IMR-90 (cell line): ENCODE data around the gene WASF3. TPM values are rescaled to one million over a fixed set of nuclear protein-coding genes. Genes with fewer than 3 reads are reported as not detected.

ENCODE experiments used
- ATAC-seq: fragments of 200-7000 bp; cut with Tn5 transposase; 2 replicates; pipeline ENCODE4 v1.9.1; 2020; ENCODE audit warnings: low read depth, mild to moderate bottlenecking, moderate library complexity
- BruUV-seq: library from RNA; stranded (reverse); fragments of 400-500 nt; replicated peaks from 2 replicates; lab custom pipeline; 2021; lab: Mats Ljungman, UMichigan
- CTCF ChIA-PET: fragments of 300-600 bp; formaldehyde crosslinking; extraction: SDS; loops from one replicate; lab custom pipeline; 2021; ENCODE audit warnings: antibody characterized with exemption; lab: Yijun Ruan, JAX
- POLR2A ChIA-PET: fragments of 300-600 bp; sonication (Branson Sonifier 250); formaldehyde crosslinking; loops from one replicate; lab custom pipeline; 2022; ENCODE audit warnings: antibody characterized with exemption; ENCODE audit not compliant: unreplicated experiment; lab: Charles Lee
- DNase-seq: peaks from one replicate; pipeline ENCODE4 v3.0.0; 2013
- H2AFZ ChIP-seq: replicated peaks from 2 replicates; pipeline ENCODE3; 2013; ENCODE audit warnings: low read length, mild to moderate bottlenecking; ENCODE audit not compliant: poor library complexity
- H2AK5ac ChIP-seq: 2 replicates; pipeline ENCODE4 v1.6.1; 2013; ENCODE audit warnings: low read depth, low read length, inconsistent platforms
- H2AK9ac ChIP-seq: replicated peaks from 2 replicates; pipeline ENCODE3; 2013; ENCODE audit warnings: mild to moderate bottlenecking, low read depth, low read length, moderate library complexity; ENCODE audit not compliant: poor library complexity
- H2BK120ac ChIP-seq: 2 replicates; pipeline ENCODE4 v1.6.1; 2013; ENCODE audit warnings: low read depth, low read length, inconsistent platforms
- H2BK15ac ChIP-seq: 3 replicates; pipeline ENCODE4 v1.6.1; 2013; ENCODE audit warnings: low read depth, low read length, inconsistent platforms
- H2BK20ac ChIP-seq: 2 replicates; pipeline ENCODE4 v1.6.1; 2013; ENCODE audit warnings: low read depth, mild to moderate bottlenecking, inconsistent platforms, low read length, moderate library complexity
- H2BK5ac ChIP-seq: 2 replicates; pipeline ENCODE4 v1.6.1; 2013; ENCODE audit warnings: mild to moderate bottlenecking, low read depth, low read length, inconsistent platforms; ENCODE audit not compliant: poor library complexity, severe bottlenecking
- H3K14ac ChIP-seq: replicated peaks from 2 replicates; pipeline ENCODE4 v1.6.1; 2013; ENCODE audit warnings: low read depth, low read length, inconsistent platforms
- H3K18ac ChIP-seq: 2 replicates; pipeline ENCODE4 v1.6.1; 2013; ENCODE audit warnings: low read depth, low read length, control low read depth
- H3K23ac ChIP-seq: 2 replicates; pipeline ENCODE4 v1.6.1; 2013; ENCODE audit warnings: low read depth, low read length, inconsistent platforms
- H3K27ac ChIP-seq: 2 replicates; pipeline ENCODE4 v1.5.1; 2013; ENCODE audit warnings: mild to moderate bottlenecking, control low read depth, low read length; ENCODE audit not compliant: insufficient read depth
- H3K27me3 ChIP-seq: 2 replicates; pipeline ENCODE4 v1.6.1; 2013; ENCODE audit warnings: low read length; ENCODE audit not compliant: control insufficient read depth, insufficient read depth
- H3K36me3 ChIP-seq: 2 replicates; pipeline ENCODE4 v1.6.1; 2013; ENCODE audit warnings: low read length, mixed read lengths; ENCODE audit not compliant: control insufficient read depth, insufficient read depth
- H3K4ac ChIP-seq: 2 replicates; pipeline ENCODE4 v1.6.1; 2013; ENCODE audit warnings: low read depth, low read length, inconsistent platforms
- H3K4me1 ChIP-seq: 2 replicates; pipeline ENCODE4 v1.6.1; 2013; ENCODE audit warnings: low read length, mixed read lengths; ENCODE audit not compliant: control insufficient read depth, insufficient read depth
- H3K4me2 ChIP-seq: 2 replicates; pipeline ENCODE4 v1.6.1; 2013; ENCODE audit warnings: low read depth, mild to moderate bottlenecking, control low read depth, low read length, moderate library complexity
- H3K4me3 ChIP-seq: 2 replicates; pipeline ENCODE4 v1.5.1; 2013; ENCODE audit warnings: low read depth, mild to moderate bottlenecking, control low read depth, low read length, moderate library complexity; ENCODE audit not compliant: insufficient read depth
- H3K56ac ChIP-seq: 2 replicates; pipeline ENCODE4 v1.6.1; 2013; ENCODE audit warnings: low read length, inconsistent platforms; ENCODE audit not compliant: insufficient read depth; ENCODE audit errors: extremely low read depth
- H3K79me1 ChIP-seq, 2 experiments: 2 replicates each; pipeline ENCODE4 v1.6.1; 2013; ENCODE audit warnings: low read length in 2 of 2, inconsistent platforms in 1 of 2, low read depth in 1 of 2
- H3K9ac ChIP-seq: 2 replicates; pipeline ENCODE4 v1.6.1; 2013; ENCODE audit warnings: low read depth, low read length, control low read depth
- H3K9me1 ChIP-seq: 2 replicates; pipeline ENCODE4 v1.6.1; 2013; ENCODE audit warnings: low read length, inconsistent platforms; ENCODE audit not compliant: insufficient read depth
- H3K9me3 ChIP-seq: 2 replicates; pipeline ENCODE4 v1.6.1; 2013; ENCODE audit warnings: low read length; ENCODE audit not compliant: control insufficient read depth, insufficient read depth
- H4K20me1 ChIP-seq: 2 replicates; pipeline ENCODE4 v1.6.1; 2013; ENCODE audit warnings: low read length, inconsistent platforms; ENCODE audit not compliant: insufficient read depth
- H4K5ac ChIP-seq: 2 replicates; pipeline ENCODE4 v1.6.1; 2013; ENCODE audit warnings: mild to moderate bottlenecking, low read depth, low read length, control low read depth
- H4K8ac ChIP-seq, 2 experiments: 2 replicates each; pipeline ENCODE4 v1.6.1; 2013; ENCODE audit warnings: low read depth in 2 of 2, low read length in 2 of 2, control low read depth in 1 of 2, inconsistent platforms in 1 of 2
- H4K91ac ChIP-seq: 2 replicates; pipeline ENCODE4 v1.6.1; 2013; ENCODE audit warnings: low read depth, low read length, inconsistent platforms; ENCODE audit not compliant: insufficient read depth
- CHD1 ChIP-seq: IDR thresholded peaks from 2 replicates; pipeline ENCODE4 v1.6.1; 2012; ENCODE audit warnings: low read depth, low read length, improper control_type of control experiment
- MAZ ChIP-seq: IDR thresholded peaks from 2 replicates; pipeline ENCODE4 v1.6.1; 2012; ENCODE audit warnings: low read depth, mild to moderate bottlenecking, low read length, improper control_type of control experiment, moderate library complexity, borderline replicate concordance
- RAD21 ChIP-seq: IDR thresholded peaks from 2 replicates; pipeline ENCODE4 v1.6.1; 2012; ENCODE audit warnings: low read length, improper control_type of control experiment
- RFX5 ChIP-seq: IDR thresholded peaks from 2 replicates; pipeline ENCODE4 v1.8.0; 2012; ENCODE audit warnings: low read depth, mild to moderate bottlenecking, low read length, moderate library complexity
- SMC3 ChIP-seq: fragments of 150-350 bp; IDR thresholded peaks from 2 replicates; pipeline ENCODE4 v1.6.1; 2016; ENCODE audit warnings: low read depth, mild to moderate bottlenecking, antibody characterized with exemption, low read length, moderate library complexity
- WGBS, 2 experiments: methylation state at CpG; one replicate each; pipeline versions ENCODE4 v1.1.5 to v1.1.7; 2013; ENCODE audit warnings: missing lambda C conversion rate in 2 of 2; ENCODE audit not compliant: insufficient read length in 1 of 2; ENCODE audit errors: extremely low coverage in 2 of 2; 5-methylcytosine and 5-hydroxymethylcytosine counted together
- dilution Hi-C: fragments of 300-500 bp; cut with HindIII; formaldehyde crosslinking; loops from one replicate; pipeline ENCODE4 v1.14.3; 2018; ENCODE audit warnings: low sequenced_read_pairs; ENCODE audit not compliant: unreplicated experiment
- in situ Hi-C: fragments of 300-500 bp; cut with MboI; formaldehyde crosslinking; loops from 3 replicates; pipeline ENCODE4 v1.14.3; 2019; ENCODE audit warnings: low sequenced_read_pairs, inconsistent platforms, mixed read lengths
- intact Hi-C: fragments of 100-400 bp; cut with micrococcal nuclease; formaldehyde crosslinking; loops from 2 replicates; pipeline ENCODE4 v1.10.0; 2022
- polyA plus RNA-seq, 3 experiments: library from polyadenylated mRNA; depleted of rRNA; stranded (reverse); fragments of >200 nt; gene quantifications; 2 replicates each; pipeline ENCODE4 v1.2.3, GENCODE V29; 2012; ENCODE audit warnings: low replicate concordance in 1 of 3
- total RNA-seq: library from RNA; depleted of rRNA; stranded (reverse); fragments of >200 nt; gene quantifications from 2 replicates; pipeline ENCODE4 v1.2.3, GENCODE V29; 2012
- TF ChIP-seq, protein P1 (sequence below): fragments of 150-350 bp; IDR thresholded peaks from 2 replicates; pipeline ENCODE4 v1.6.1; 2017; ENCODE audit warnings: mild to moderate bottlenecking, antibody characterized with exemption, low read length, low read depth

WASF3 gene
- total and polyA plus RNA-seq, 2 of the 4 experiments (the other 2 are of a cell fraction) = 4.3 to 11.4 TPM

DNA sequence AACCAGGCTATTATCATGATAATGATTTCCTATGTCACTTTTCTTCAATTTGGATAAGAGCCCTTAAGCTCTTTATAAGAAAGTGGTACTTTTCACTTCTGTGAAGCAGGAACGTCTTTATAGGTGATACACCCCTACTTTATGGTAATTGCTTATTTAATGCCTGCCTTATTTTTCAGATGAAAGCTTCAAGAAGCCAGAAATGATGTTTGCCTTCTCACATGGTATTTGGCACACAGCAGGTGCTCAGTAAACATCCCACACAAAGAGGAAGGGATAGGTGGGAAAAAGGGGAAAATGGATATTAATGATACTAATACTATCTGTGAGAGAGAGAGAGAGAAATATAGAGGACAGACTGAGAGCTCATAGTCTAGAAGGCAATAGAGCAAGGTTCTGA lies 29.0 kb upstream of the WASF3 start:
- no peak overlapping the region for H2AK9ac ChIP-seq
- CTCF ChIA-PET = no interaction called here
- no peak for ATAC-seq
- no peak overlapping the region for H4K5ac ChIP-seq
- H3K9me1 ChIP-seq = no peaks in the 10 kb centered on the region
- no peak overlapping the region for H3K18ac ChIP-seq
- TF ChIP-seq RFX5 (no peak), CHD1 (no peak), RAD21 (no peak), MAZ (no peak), SMC3 (no peak)
- TF ChIP-seq, protein P1, sequence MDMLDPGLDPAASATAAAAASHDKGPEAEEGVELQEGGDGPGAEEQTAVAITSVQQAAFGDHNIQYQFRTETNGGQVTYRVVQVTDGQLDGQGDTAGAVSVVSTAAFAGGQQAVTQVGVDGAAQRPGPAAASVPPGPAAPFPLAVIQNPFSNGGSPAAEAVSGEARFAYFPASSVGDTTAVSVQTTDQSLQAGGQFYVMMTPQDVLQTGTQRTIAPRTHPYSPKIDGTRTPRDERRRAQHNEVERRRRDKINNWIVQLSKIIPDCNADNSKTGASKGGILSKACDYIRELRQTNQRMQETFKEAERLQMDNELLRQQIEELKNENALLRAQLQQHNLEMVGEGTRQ = no peak
- H3K4ac ChIP-seq = no peak overlapping the region
- no peak for DNase-seq
- no peak overlapping the region for H2BK20ac ChIP-seq
- no peaks in the 10 kb centered on the region for H3K79me1 ChIP-seq
- POLR2A ChIA-PET = interaction anchor here (0.6 kb wide), 1 partner anchor 29 kb away, joined by 3 read pairs; no protein-coding TSS in a partner anchor
- H3K23ac ChIP-seq = no peak overlapping the region
- no peak overlapping the region for H4K8ac ChIP-seq
- no peak overlapping the region for H2AFZ ChIP-seq
- H3K9me3 ChIP-seq = no peaks in the 10 kb centered on the region
- H3K9ac ChIP-seq = no peak overlapping the region
- H2BK5ac ChIP-seq = no peak overlapping the region
- no peaks in the 10 kb centered on the region for H3K4me1 ChIP-seq
- BruUV-seq = no TSS peak
- in situ Hi-C loops (no loop called here), intact Hi-C loops (no loop called here), dilution Hi-C loops (no loop called here)
- no peak overlapping the region for H3K14ac ChIP-seq
- H3K27me3 ChIP-seq = peaks cover 11% of the 10 kb centered on the region
- no peak overlapping the region for H2AK5ac ChIP-seq
- no peak overlapping the region for H2BK120ac ChIP-seq
- H4K91ac ChIP-seq = no peak overlapping the region
- no peak overlapping the region for H2BK15ac ChIP-seq
- no peak overlapping the region for H3K4me3 ChIP-seq
- H4K20me1 ChIP-seq = no peaks in the 10 kb centered on the region
- H3K27ac ChIP-seq = no peak overlapping the region
- no peak overlapping the region for H3K4me2 ChIP-seq
- H3K56ac ChIP-seq = no peak overlapping the region
- no peaks in the 10 kb centered on the region for H3K36me3 ChIP-seq
- WGBS, 2 experiments = no CpG with 5 or more reads among the region's 1 CpG
